DND-41 (cell line): ENCODE data around the gene SPOCD1.

Experiments
- ATAC-seq: fragments of 200-7000 bp; cut with Tn5 transposase; 3 replicates; pipeline ENCODE4 v1.9.1; 2021; ENCODE audit warnings: low read depth; ENCODE audit not compliant: insufficient read depth
- DNase-seq: peaks from one replicate; pipeline ENCODE4 v3.0.0-alpha.2; 2020
- H2AFZ ChIP-seq: 2 replicates; pipeline ENCODE4 v1.6.0; 2012; ENCODE audit warnings: low read depth, low read length
- H3K27ac ChIP-seq: 2 replicates; pipeline ENCODE4 v1.5.1; 2012; ENCODE audit warnings: low read length, inconsistent platforms
- H3K27me3 ChIP-seq: fragments of 200-600 bp; sonication (generic); 2 replicates; pipeline ENCODE4 v1.6.0; 2012; ENCODE audit warnings: low read length, mild to moderate bottlenecking, inconsistent platforms; ENCODE audit not compliant: insufficient read depth, poor library complexity
- H3K36me3 ChIP-seq: 2 replicates; pipeline ENCODE4 v1.5.1; 2012; ENCODE audit warnings: low read length, inconsistent platforms; ENCODE audit not compliant: insufficient read depth
- H3K4me1 ChIP-seq: 2 replicates; pipeline ENCODE4 v1.5.1; 2012; ENCODE audit warnings: mild to moderate bottlenecking, low read length; ENCODE audit not compliant: insufficient read depth
- H3K4me2 ChIP-seq: 2 replicates; pipeline ENCODE4 v1.6.0; 2012; ENCODE audit warnings: mild to moderate bottlenecking, moderate library complexity, low read length, inconsistent platforms; ENCODE audit not compliant: insufficient read depth
- H3K4me3 ChIP-seq, 2 experiments: fragments of 200-600 bp in 1 of 2; shearing (Covaris generic) in 1 of 2; 2 replicates each; pipeline ENCODE4 v1.5.1; 2012 to 2016; ENCODE audit warnings: inconsistent platforms in 2 of 2, low read length in 2 of 2, mild to moderate bottlenecking in 2 of 2, low read depth in 1 of 2, moderate library complexity in 1 of 2
- H3K79me2 ChIP-seq: 2 replicates; pipeline ENCODE4 v1.6.0; 2012; ENCODE audit warnings: low read length, inconsistent platforms; ENCODE audit not compliant: insufficient read depth
- H3K9ac ChIP-seq: 2 replicates; pipeline ENCODE4 v1.6.0; 2012; ENCODE audit warnings: low read depth, mild to moderate bottlenecking, inconsistent platforms, low read length, moderate library complexity
- H3K9me3 ChIP-seq: 2 replicates; pipeline ENCODE4 v1.5.1; 2012; ENCODE audit warnings: low read length, moderate library complexity, mild to moderate bottlenecking, inconsistent platforms; ENCODE audit not compliant: insufficient read depth, severe bottlenecking
- H4K20me1 ChIP-seq: 2 replicates; pipeline ENCODE4 v1.6.0; 2012; ENCODE audit warnings: low read length; ENCODE audit not compliant: insufficient read depth
- CTCF ChIP-seq: IDR thresholded peaks from 2 replicates; pipeline ENCODE4 v1.5.1; 2012; ENCODE audit warnings: borderline replicate concordance, low read length, moderate library complexity, mild to moderate bottlenecking; ENCODE audit not compliant: poor library complexity, severe bottlenecking; ENCODE audit errors: extremely low read depth
- EZH2 ChIP-seq: IDR thresholded peaks from 3 replicates; pipeline ENCODE4 v1.6.1; 2012; ENCODE audit warnings: borderline replicate concordance, low read depth, mild to moderate bottlenecking, moderate library complexity, low read length, inconsistent platforms; ENCODE audit not compliant: severe bottlenecking

Gene SPOCD1

GRCh38 chr1:31799895-31800673 is 15.7 kb downstream of the SPOCD1 start:
- H3K9me3 ChIP-seq = no peaks in the 10 kb centered on the region
- no peaks in the 10 kb centered on the region for H3K27me3 ChIP-seq
- TF ChIP-seq CTCF (no peak), EZH2 (no peak)
- DNase-seq (no peak), ATAC-seq (no peak)
- H3K79me2 ChIP-seq = no peaks in the 10 kb centered on the region
- no peaks in the 10 kb centered on the region for H4K20me1 ChIP-seq
- H3K27ac ChIP-seq = no peak overlapping the region
- no peak overlapping the region for H2AFZ ChIP-seq
- no peaks in the 10 kb centered on the region for H3K36me3 ChIP-seq
- H3K4me2 ChIP-seq = no peak overlapping the region
- H3K4me3 ChIP-seq = no peak overlapping the region
- H3K9ac ChIP-seq = no peak overlapping the region
- peaks cover 12% of the 10 kb centered on the region; the same call in 1 of the 2 replicates for H3K4me1 ChIP-seq

- ATAC-seq = peak; percentile 27; the same call in 1 of the 3 replicates
Measured at GRCh38 chr1:31799196-31799894, 16.5 kb downstream of the SPOCD1 start.

GRCh38 chr1:31798433-31799195 is 17.2 kb downstream of the SPOCD1 start:
- no peaks in the 10 kb centered on the region for H4K20me1 ChIP-seq
- ATAC-seq (no peak), DNase-seq (no peak)
- no peak overlapping the region for H3K4me2 ChIP-seq
- no peak overlapping the region for H3K4me3 ChIP-seq
- no peaks in the 10 kb centered on the region for H3K9me3 ChIP-seq
- H3K79me2 ChIP-seq = no peaks in the 10 kb centered on the region
- no peaks in the 10 kb centered on the region for H3K27me3 ChIP-seq
- no peak for TF ChIP-seq EZH2
- TF ChIP-seq CTCF = no peak
- peaks cover 12% of the 10 kb centered on the region for H3K4me1 ChIP-seq
- no peak overlapping the region for H2AFZ ChIP-seq
- H3K27ac ChIP-seq = no peak overlapping the region
- no peak overlapping the region for H3K9ac ChIP-seq
- no peaks in the 10 kb centered on the region for H3K36me3 ChIP-seq

More at GRCh38 chr1:31799196-31799894, 16.5 kb downstream of the SPOCD1 start:
- Histone ChIP-seq H2AFZ (no peak overlapping the region), H3K4me1 (peaks cover 12% of the 10 kb centered on the region; the same call in 1 of the 2 replicates), H3K36me3 (no peaks in the 10 kb centered on the region), H3K4me2 (no peak overlapping the region), H4K20me1 (no peaks in the 10 kb centered on the region), H3K4me3 (no peak overlapping the region), H3K27ac (no peak overlapping the region), H3K9me3 (no peaks in the 10 kb centered on the region), H3K9ac (no peak overlapping the region), H3K27me3 (no peaks in the 10 kb centered on the region), H3K79me2 (no peaks in the 10 kb centered on the region)
- no peak for DNase-seq
- TF ChIP-seq EZH2 = no peak
- no peak for TF ChIP-seq CTCF
